Fibroblast of the aortic adventitia (primary cell): ENCODE results near the gene TRPV2. TPM values are rescaled to one million over a fixed set of nuclear protein-coding genes. Genes with fewer than 3 reads are reported as not detected.
"Not testable (repeated sequence)": the region's sequence is repeated elsewhere in the genome, so short reads cannot be mapped to it uniquely, and the experiment has no call there.

ENCODE experiments used
- DNase-seq: peaks from one replicate; pipeline ENCODE4 v3.0.0-alpha.2; 2010; ENCODE audit warnings: low read depth
- H3K4me3 ChIP-seq: 2 replicates; pipeline ENCODE4 v1.5.1; 2011; ENCODE audit warnings: low read depth, mild to moderate bottlenecking, control low read depth, low read length, moderate library complexity
- CTCF ChIP-seq: IDR thresholded peaks from 2 replicates; pipeline ENCODE4 v1.5.1; 2011; ENCODE audit warnings: mild to moderate bottlenecking, low read length, control low read depth, inconsistent platforms; ENCODE audit not compliant: insufficient read depth
- total RNA-seq: library from RNA; depleted of rRNA; stranded (reverse); fragments of >200 nt; gene quantifications from 2 replicates; pipeline ENCODE4 v1.2.3, GENCODE V29; 2012; ENCODE audit warnings: low replicate concordance

The TRPV2 gene
- total RNA-seq, 1 donor: 5.3 TPM

GRCh38 chr17:16449121-16449570 lies 33.8 kb downstream of the TRPV2 start:
- H3K4me3 ChIP-seq: no peak overlapping the region
- no peak for TF ChIP-seq CTCF
- DNase-seq: peak; percentile 55

- no peak for DNase-seq
- no peak for TF ChIP-seq CTCF
- H3K4me3 ChIP-seq: no peak overlapping the region
Measured at GRCh38 chr17:16450028-16450427, 34.7 kb downstream of the TRPV2 start.

- not testable (repeated sequence) for H3K4me3 ChIP-seq, DNase-seq
Measured at GRCh38 chr17:16452268-16452667, 36.9 kb downstream of the TRPV2 start.

- DNase-seq: no peak
Measured at GRCh38 chr17:16453493-16453851, 38.1 kb downstream of the TRPV2 start.

GRCh38 chr17:16455997-16456741 lies 40.8 kb downstream of the TRPV2 start:
- DNase-seq: no peak
- no peak for TF ChIP-seq CTCF
- no peak overlapping the region for H3K4me3 ChIP-seq

More at GRCh38 chr17:16453493-16453851, 38.1 kb downstream of the TRPV2 start:
- TF ChIP-seq CTCF: no peak
- no peak overlapping the region for H3K4me3 ChIP-seq

- H3K4me3 ChIP-seq: no peak overlapping the region
- no peak for DNase-seq
- no peak for TF ChIP-seq CTCF
Measured at GRCh38 chr17:16456742-16457316, 41.5 kb downstream of the TRPV2 start.

GRCh38 chr17:16459271-16459670 lies 43.9 kb downstream of the TRPV2 start:
- no peak overlapping the region for H3K4me3 ChIP-seq
- TF ChIP-seq CTCF: no peak
- no peak for DNase-seq
